Endothelial cell of umbilical vein (primary cell): ENCODE results near the gene ATP5ME. TPM values are rescaled to one million over a fixed set of nuclear protein-coding genes. Genes with fewer than 3 reads are reported as not detected.
A peak's percentile ranks its signal among the peaks of the same experiment; 100 is the strongest.

ENCODE experiments used
- BruUV-seq: library from RNA; stranded (reverse); fragments of 400-500 nt; replicated peaks from 2 replicates; lab custom pipeline; 2021; lab: Mats Ljungman, UMichigan
- CTCF ChIA-PET: fragments of 300-600, 350-600 bp; sonication (Branson Sonifier 250); formaldehyde crosslinking; loops from one replicate; lab custom pipeline; 2021; ENCODE audit warnings: antibody characterized with exemption, inconsistent platforms; lab: Charles Lee
- POLR2A ChIA-PET: fragments of 300-600, 350-600 bp; sonication (Branson Sonifier 250); formaldehyde crosslinking; loops from one replicate; lab custom pipeline; 2021; ENCODE audit warnings: antibody characterized with exemption, inconsistent platforms; lab: Charles Lee
- DNase-seq: peaks from one replicate; pipeline ENCODE4 v3.0.0-alpha.2; 2011; ENCODE audit warnings: low read depth, low spot score
- FAIRE-seq: peaks from 2 replicates; lab custom pipeline; 2011; peaks lifted over from hg19 to GRCh38; lab: Jason Lieb, UNC
- H2AFZ ChIP-seq: 2 replicates; pipeline ENCODE4 v1.6.0; 2012; ENCODE audit warnings: low read depth, low read length, control low read depth, inconsistent platforms
- H3K27ac ChIP-seq: 2 replicates; pipeline ENCODE4 v1.5.1; 2011; ENCODE audit warnings: low read depth, mild to moderate bottlenecking, control low read depth, low read length, moderate library complexity; ENCODE audit not compliant: insufficient read depth
- H3K27me3 ChIP-seq, 2 experiments: 2 replicates each; pipeline versions ENCODE4 v1.6.0 to v1.6.1; 2011; ENCODE audit warnings: low read length in 2 of 2, mixed read lengths in 1 of 2; ENCODE audit not compliant: control insufficient read depth in 2 of 2, insufficient read depth in 2 of 2
- H3K36me3 ChIP-seq, 2 experiments: 2 replicates in 1 of 2; 3 replicates in 1 of 2; pipeline ENCODE4 v1.5.1; 2011; ENCODE audit warnings: low read length in 2 of 2, mild to moderate bottlenecking in 1 of 2, moderate library complexity in 1 of 2; ENCODE audit not compliant: control insufficient read depth in 2 of 2, insufficient read depth in 2 of 2; ENCODE audit errors: extremely low read depth in 1 of 2
- H3K4me1 ChIP-seq: 3 replicates; pipeline ENCODE4 v1.5.1; 2011; ENCODE audit warnings: mild to moderate bottlenecking, low read length; ENCODE audit not compliant: control insufficient read depth, insufficient read depth; ENCODE audit errors: extremely low read depth
- H3K4me2 ChIP-seq: 2 replicates; pipeline ENCODE4 v1.6.1; 2011; ENCODE audit warnings: low read length, control low read depth, mixed read lengths; ENCODE audit not compliant: insufficient read depth
- H3K4me3 ChIP-seq, 3 experiments: fragments of 200-600 bp in 1 of 3; sonication (generic), shearing (Covaris generic) in 1 of 3; replicated peaks in 1 of 3; 2 replicates each; pipeline ENCODE4 v1.5.1; 2011 to 2016; ENCODE audit warnings: control low read depth in 3 of 3, low read length in 3 of 3, mild to moderate bottlenecking in 2 of 3, inconsistent platforms in 1 of 3, low read depth in 1 of 3, moderate library complexity in 1 of 3; ENCODE audit not compliant: insufficient read depth in 1 of 3
- H3K79me2 ChIP-seq: 2 replicates; pipeline ENCODE4 v1.6.0; 2012; ENCODE audit warnings: low read length, inconsistent platforms; ENCODE audit not compliant: control insufficient read depth, insufficient read depth
- H3K9ac ChIP-seq: replicated peaks from 2 replicates; pipeline ENCODE3; 2011; ENCODE audit warnings: low read length, control low read depth; ENCODE audit not compliant: insufficient read depth; ENCODE audit errors: extremely low read depth
- H3K9me1 ChIP-seq: replicated peaks from 3 replicates; pipeline ENCODE4 v1.6.0; 2011; ENCODE audit warnings: mild to moderate bottlenecking, low read length; ENCODE audit not compliant: control insufficient read depth, insufficient read depth; ENCODE audit errors: extremely low read depth
- H3K9me3 ChIP-seq: replicated peaks from 2 replicates; pipeline ENCODE4 v1.5.1; 2012; ENCODE audit warnings: low read length, inconsistent platforms; ENCODE audit not compliant: control insufficient read depth, insufficient read depth
- H4K20me1 ChIP-seq: replicated peaks from 2 replicates; pipeline ENCODE3; 2011; ENCODE audit warnings: mild to moderate bottlenecking, low read length; ENCODE audit not compliant: control insufficient read depth, insufficient read depth; ENCODE audit errors: extremely low read depth
- CTCF ChIP-seq, 2 donors: IDR thresholded peaks; 1 replicate in 1 of 2; 2 replicates in 1 of 2; pipeline ENCODE4 v1.5.1; 2011; ENCODE audit warnings: low read length in 2 of 2, mild to moderate bottlenecking in 2 of 2, moderate library complexity in 2 of 2, control low read depth in 1 of 2, inconsistent platforms in 1 of 2, low read depth in 1 of 2; ENCODE audit not compliant: insufficient read depth in 1 of 2; ENCODE audit errors: extremely low read depth in 1 of 2
- EZH2 ChIP-seq: IDR thresholded peaks from 2 replicates; pipeline ENCODE4 v1.6.1; 2012; ENCODE audit warnings: borderline replicate concordance, low read depth, mild to moderate bottlenecking, moderate library complexity, low read length, inconsistent platforms; ENCODE audit not compliant: severe bottlenecking
- FOS ChIP-seq: IDR thresholded peaks from 2 replicates; pipeline ENCODE4 v1.6.1; 2011; ENCODE audit warnings: mild to moderate bottlenecking, low read length, moderate library complexity, borderline replicate concordance; ENCODE audit not compliant: insufficient read depth
- GATA2 ChIP-seq: IDR thresholded peaks from 2 replicates; pipeline ENCODE4 v1.7.0; 2011; ENCODE audit warnings: low read depth, mild to moderate bottlenecking, moderate library complexity, mixed read lengths, low read length; ENCODE audit not compliant: insufficient read length, insufficient read depth
- JUN ChIP-seq: IDR thresholded peaks from 2 replicates; pipeline ENCODE4 v1.6.1; 2011; ENCODE audit warnings: borderline replicate concordance, low read depth; ENCODE audit not compliant: insufficient read length, insufficient read depth
- MAX ChIP-seq: IDR thresholded peaks from 2 replicates; pipeline ENCODE4 v1.6.1; 2011; ENCODE audit not compliant: insufficient read depth, insufficient read length
- MYC ChIP-seq: IDR thresholded peaks from one replicate; pipeline ENCODE4 v1.6.1; 2011; ENCODE audit warnings: mild to moderate bottlenecking, low read depth, low read length
- POLR2A ChIP-seq: IDR thresholded peaks from 2 replicates; pipeline ENCODE4 v1.6.1; 2012; ENCODE audit warnings: low read depth, mild to moderate bottlenecking, control low read depth, low read length
- POLR2AphosphoS5 ChIP-seq: IDR thresholded peaks from 2 replicates; pipeline ENCODE4 v1.6.1; 2012; ENCODE audit warnings: low read depth, mild to moderate bottlenecking, control low read depth, low read length, moderate library complexity; ENCODE audit not compliant: insufficient read depth
- dilution Hi-C: fragments of 300-500 bp; cut with MboI; formaldehyde crosslinking; loops from one replicate; pipeline ENCODE4 v1.15.0; 2019; ENCODE audit warnings: low sequenced_read_pairs; ENCODE audit not compliant: extremely low pct_ligation_motif_present
- intact Hi-C: fragments of 100-400 bp; cut with micrococcal nuclease; formaldehyde crosslinking; loops from one replicate; pipeline ENCODE4 v1.10.0; 2022
- polyA plus RNA-seq, 4 experiments: library from polyadenylated mRNA; depleted of rRNA in 3 of 4; stranded (reverse) in 3 of 4; unstranded in 1 of 4; fragments of >200 nt; gene quantifications; 2 replicates each; pipeline versions ENCODE4 v1.2.1 to v1.2.3, GENCODE V29; 2011 to 2012; ENCODE audit warnings: missing spikeins in 1 of 4
- total RNA-seq: library from RNA; stranded (reverse); gene quantifications from 2 replicates; pipeline ENCODE4 v1.2.3, GENCODE V29; 2021

Gene ATP5ME
- total and polyA plus RNA-seq, 2 donors (not counting 3 experiments of a cell fraction or from before 2014, with no cell fraction given) = 303 to 304 TPM

GRCh38 chr4:673349-674091 lies 556 bp downstream of the ATP5ME start:
- ChIA-PET CTCF (interaction anchor here (0.7 to 1.5 kb wide), 5 partner anchors 11 to 429 kb away, joined by 3 to 15 read pairs (median 4); no protein-coding TSS in a partner anchor), POLR2A (no interaction called here)
- peaks cover 9% of the 10 kb centered on the region in 2 experiments for H3K36me3 ChIP-seq
- H4K20me1 ChIP-seq = no peaks in the 10 kb centered on the region
- peak overlapping the region; percentile 64 to 87 (median 72) for H3K4me3 ChIP-seq
- no peak for FAIRE-seq
- peak; percentile 21 for DNase-seq
- dilution Hi-C loops (no loop called here), intact Hi-C loops (loop anchor here (10.0 kb wide), 2 partner anchors 199 to 339 kb away; partner anchors contain the start of gene ZNF141)
- no peak overlapping the region for H3K27ac ChIP-seq
- no peak for TF ChIP-seq GATA2
- no peak for TF ChIP-seq CTCF (IDR thresholded peaks at IDR 0.05; ENCODE audit: extremely low read depth in 1 of 2, insufficient read depth in 1 of 2, low read depth in 1 of 2, low read length in 2 of 2)
- no peak for TF ChIP-seq FOS
- TF ChIP-seq JUN = no peak
- TF ChIP-seq POLR2A = no peak
- TF ChIP-seq MAX = no peak
- TF ChIP-seq EZH2 = no peak
- TF ChIP-seq MYC = no peak
- no peak for TF ChIP-seq POLR2AphosphoS5
- peak overlapping the region; percentile 85 for H3K4me2 ChIP-seq
- H3K9me3 ChIP-seq = no peaks in the 10 kb centered on the region
- peak overlapping the region; percentile 46 for H3K9ac ChIP-seq
- H3K79me2 ChIP-seq = peaks cover 12% of the 10 kb centered on the region
- TSS peak; percentile 59 for BruUV-seq
- peak overlapping the region; percentile 26 for H2AFZ ChIP-seq
- H3K4me1 ChIP-seq = peaks cover 12% of the 10 kb centered on the region
- no peaks in the 10 kb centered on the region for H3K9me1 ChIP-seq
- no peaks in the 10 kb centered on the region for H3K27me3 ChIP-seq
